HG03457 (cell line): ENCODE measurements around the gene GNG7.
"Not testable (repeated sequence)": the region's sequence is repeated elsewhere in the genome, so short reads cannot be mapped to it uniquely, and the experiment has no call there.

ENCODE experiments used
- ATAC-seq: cut with Tn5 transposase; IDR thresholded peaks from one replicate; pipeline ENCODE4 v1.9.1; 2021; ENCODE audit warnings: moderate number of reproducible peaks; ENCODE audit not compliant: unreplicated experiment

The GNG7 gene

GRCh38 chr19:2476451-2477140 lies 225.9 kb downstream of the GNG7 start:
- peak; percentile 2 for ATAC-seq

- ATAC-seq = peak; percentile 39
Measured at GRCh38 chr19:2475702-2476450, 226.6 kb downstream of the GNG7 start, which contains the start of gene GADD45B. Gene GADD45B, plus strand, starts transcription at chr19:2476127. Its CDS starts 232 bp downstream, at chr19:2476359.

DNA sequence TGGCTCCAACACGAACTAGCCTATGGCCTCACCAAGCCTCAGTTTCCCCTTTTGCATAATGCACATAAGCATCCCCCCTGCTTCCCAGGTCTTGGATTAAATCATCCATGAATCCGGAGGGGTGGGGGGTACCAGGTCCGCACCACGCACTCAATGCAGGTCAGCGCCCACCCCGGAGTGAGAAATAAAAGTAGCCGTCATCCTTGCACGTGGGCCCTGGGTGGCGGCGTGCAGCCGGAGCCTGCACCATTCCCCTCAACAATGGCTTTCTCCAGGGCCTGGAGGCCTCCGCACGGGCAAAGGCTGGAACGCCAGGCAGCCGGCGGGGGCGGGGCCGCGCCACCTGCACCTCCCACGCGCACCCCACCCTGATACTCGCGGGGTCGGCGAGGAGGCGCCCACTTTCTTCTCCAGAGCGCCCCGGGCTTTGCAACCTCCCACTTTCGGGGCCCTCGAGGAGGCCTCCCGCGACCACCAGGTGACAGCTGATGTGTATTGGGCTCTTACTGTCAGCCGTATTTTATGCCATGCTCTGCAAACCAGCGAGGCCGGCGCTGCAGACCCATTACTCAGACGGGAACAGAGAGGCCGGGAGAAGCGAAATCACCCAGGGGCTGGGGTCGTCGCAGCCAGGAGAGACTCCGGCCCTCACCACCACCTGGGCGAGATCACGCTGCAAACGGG lies 227.3 kb downstream of the GNG7 start:
- no peak for ATAC-seq

DNA sequence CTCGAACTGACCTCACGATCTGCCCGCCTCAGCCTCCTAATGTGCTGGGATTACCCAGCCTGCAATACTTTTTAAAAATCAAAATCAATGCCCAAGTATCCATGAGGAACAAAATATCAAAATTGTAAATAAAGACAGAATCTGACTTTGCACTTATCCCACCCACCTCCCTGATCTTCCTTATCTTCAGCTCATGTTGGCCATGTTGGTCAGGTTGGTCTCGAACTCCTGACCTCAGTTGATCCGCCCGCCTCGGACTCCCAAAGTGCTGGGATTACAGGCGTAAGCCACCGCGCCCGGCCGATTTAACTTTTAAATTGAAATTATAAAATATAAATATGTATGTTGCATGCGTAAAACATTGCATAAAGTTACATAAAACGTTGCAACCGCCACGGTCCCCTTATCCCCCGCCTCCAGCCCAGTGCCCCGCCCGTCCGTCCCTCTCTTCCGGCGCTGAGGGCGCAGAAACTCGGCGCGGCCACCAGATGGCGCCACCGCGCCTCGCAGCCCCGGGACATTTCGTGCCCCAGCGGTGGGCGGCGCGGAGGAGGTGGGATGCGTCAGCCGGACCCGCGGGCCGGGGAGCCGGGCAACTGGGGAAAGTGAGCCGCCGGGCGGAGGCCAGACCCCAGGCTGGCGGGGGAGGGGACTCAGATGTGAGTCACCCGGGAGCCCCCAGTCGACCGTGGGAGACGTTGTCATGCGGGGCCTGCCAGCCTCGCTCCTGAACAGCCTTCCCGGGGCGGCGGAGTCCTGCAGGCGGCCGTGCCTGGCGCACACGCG lies 228.1 kb downstream of the GNG7 start:
- ATAC-seq = no peak

- not testable (repeated sequence) for ATAC-seq
Measured at GRCh38 chr19:2469915-2470200, 232.6 kb downstream of the GNG7 start.

GRCh38 chr19:2469102-2469914 lies 233.2 kb downstream of the GNG7 start:
- no peak for ATAC-seq

DNA sequence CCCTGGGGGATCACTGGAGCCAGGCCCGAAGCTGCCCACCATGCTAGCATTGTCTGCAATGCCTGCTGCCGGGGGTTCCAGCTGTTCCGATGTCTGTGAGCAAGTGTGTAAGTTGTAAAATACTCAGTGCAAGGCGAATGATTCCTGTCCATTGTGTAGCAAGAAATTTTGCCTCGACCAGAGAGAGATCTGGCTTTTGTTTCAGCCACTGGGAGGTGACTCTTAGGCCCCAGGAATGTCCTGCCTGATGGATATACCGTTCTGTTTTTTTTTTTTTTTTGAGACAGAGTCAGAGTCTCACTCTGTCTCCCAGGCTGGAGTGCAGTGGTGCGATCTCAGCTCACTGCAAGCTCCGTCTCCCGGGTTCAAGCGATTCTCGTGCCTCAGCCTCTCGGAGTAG lies 233.9 kb downstream of the GNG7 start:
- no peak for ATAC-seq

DNA sequence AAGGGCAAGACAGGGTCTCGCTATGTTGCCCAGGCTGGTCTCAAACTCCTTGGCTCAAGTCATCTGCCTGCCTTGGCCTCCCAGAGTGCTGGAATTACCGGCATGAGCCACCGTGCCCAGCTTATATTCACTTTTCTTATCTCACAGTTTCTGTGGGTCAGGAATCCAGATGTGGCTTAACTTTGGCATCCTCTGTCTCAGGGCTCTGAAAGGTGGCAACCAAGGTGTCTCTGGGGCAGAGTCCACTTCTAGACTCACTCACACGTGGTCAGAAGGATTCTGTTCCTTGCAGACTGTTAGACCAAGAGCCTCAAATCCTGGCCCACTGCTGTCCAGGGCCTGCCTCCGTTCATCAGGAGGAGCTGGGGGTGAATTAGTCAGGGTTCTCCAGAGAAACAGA lies 238.1 kb downstream of the GNG7 start:
- ATAC-seq = no peak

DNA sequence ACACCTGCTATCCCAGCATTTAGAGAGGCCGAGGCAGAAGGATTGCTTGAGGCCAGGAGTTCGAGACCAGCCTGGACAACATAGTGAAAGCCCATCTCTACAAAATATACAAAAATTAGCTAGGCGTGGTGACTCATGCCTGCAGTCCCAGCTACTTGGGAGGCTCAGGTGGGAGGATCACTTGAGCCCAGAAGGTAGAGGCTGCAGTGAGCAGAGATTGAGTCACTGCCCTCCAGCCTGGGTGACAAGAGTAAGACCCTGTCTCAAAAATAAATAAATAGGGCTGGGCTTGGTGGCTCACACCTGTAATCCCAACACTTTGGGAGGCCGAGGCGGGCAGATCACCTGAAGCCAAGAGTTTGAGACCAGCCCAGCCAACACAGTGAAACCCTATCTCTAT lies 238.8 kb downstream of the GNG7 start:
- ATAC-seq = not testable (repeated sequence)

DNA sequence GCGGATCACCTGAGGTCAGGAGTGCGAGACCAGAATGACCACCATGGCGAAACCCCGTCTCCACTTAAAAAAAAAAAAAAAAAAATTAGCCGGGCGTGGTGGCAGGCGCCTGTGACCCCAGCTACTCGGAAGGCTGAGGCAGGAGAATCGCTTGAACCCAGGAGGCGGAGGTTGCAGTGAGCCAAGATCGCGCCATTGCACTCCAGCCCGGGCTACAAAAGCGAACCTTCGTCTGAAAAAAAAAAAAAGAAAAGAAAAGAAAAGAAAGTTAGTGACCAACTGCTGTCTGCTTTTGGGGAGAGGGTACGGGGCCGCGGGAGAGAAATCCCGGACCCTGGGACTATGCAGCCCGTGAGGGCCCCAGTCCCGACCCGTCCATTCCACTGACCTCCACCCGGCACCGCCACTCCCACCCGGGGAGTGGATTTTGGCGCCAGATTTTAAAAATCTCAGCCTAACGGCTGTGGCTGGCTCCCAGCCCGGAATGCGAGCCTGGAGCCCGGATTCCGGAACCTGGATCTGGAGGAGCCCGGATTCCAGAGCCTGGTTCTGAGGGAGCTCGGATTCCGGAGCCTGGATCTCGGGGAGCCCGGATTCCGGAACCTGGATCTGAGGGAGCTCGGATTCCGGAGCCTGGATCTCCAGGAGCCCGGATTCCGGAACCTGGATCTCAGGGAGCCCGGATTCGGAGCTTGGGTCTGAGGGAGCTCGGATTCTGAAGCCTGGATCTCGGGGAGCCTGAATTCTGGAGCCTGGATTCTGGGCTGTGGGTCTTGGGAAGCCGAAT lies 239.7 kb downstream of the GNG7 start:
- ATAC-seq = no peak

DNA sequence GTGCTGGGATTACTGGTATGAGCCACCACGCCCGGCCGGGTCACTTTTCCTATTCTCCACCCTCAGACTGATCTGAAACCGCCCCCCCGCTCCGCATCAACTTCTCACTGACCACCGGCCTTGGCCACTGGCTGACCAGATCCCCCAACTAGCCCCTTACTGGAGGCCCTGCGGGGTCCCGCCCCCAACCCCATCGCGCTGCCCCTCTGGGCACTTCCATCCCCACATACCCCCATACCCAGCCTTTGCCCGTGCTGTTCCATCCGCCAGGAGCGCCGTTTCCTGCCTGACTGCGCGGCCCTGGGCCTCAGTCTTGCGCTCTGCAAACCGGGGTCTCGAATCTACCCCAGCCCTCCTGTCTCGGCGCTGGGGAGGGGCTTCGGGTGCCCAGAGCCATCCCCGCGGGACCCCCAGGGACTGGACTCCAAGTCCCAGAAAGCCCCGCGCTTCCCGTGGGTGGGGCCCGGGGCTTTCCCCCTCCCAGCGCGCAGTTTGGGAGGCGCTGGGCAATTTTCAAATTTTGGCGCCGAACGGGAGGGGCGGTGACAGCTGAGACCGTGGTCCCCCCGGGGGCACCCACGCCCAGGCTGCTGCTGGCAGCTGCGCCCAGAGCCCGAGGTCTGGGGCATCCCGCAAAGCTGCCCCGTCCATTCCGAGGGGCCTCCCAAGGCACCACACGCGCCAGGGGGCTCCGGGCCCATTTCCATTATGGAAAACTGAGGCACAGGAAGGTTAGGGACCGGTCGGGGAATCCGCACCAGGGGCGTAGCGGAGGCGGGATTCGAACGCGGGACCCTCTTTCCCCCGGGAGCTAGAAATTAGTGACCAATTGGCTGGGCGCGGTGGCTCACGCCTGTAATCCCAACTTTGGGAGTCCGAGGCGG lies 240.5 kb downstream of the GNG7 start:
- no peak for ATAC-seq
